Activated CD4-positive, alpha-beta T cell treated with anti-CD3 and anti-CD28 coated beads, Interleukin-2, amount 10 ng/mL, durations not matched to agents 7 days and 5 days (primary cell): Measurements from ENCODE around the gene KCNT1. TPM values are rescaled to one million over a fixed set of nuclear protein-coding genes. Genes with fewer than 3 reads are reported as not detected.

Source experiments
- CTCF ChIA-PET: fragments of 350-600 bp; sonication (Branson Sonifier 250); formaldehyde crosslinking; loops from one replicate; lab custom pipeline; 2021; ENCODE audit warnings: antibody characterized with exemption; lab: Charles Lee
- POLR2A ChIA-PET: fragments of 350-600 bp; sonication (Branson Sonifier 250); formaldehyde crosslinking; loops from one replicate; lab custom pipeline; 2021; ENCODE audit warnings: antibody characterized with exemption; lab: Charles Lee
- DNase-seq: peaks from one replicate; pipeline ENCODE4 v3.0.0-alpha.2; 2020
- H3K27ac Mint-ChIP-seq: one replicate; pipeline ENCODE4 v1.8.0; 2021; ENCODE audit warnings: mild to moderate bottlenecking, moderate library complexity, mixed read lengths
- H3K27me3 Mint-ChIP-seq: one replicate; pipeline ENCODE4 v1.8.0; 2021; ENCODE audit warnings: mixed read lengths
- H3K36me3 Mint-ChIP-seq: one replicate; pipeline ENCODE4 v1.8.0; 2021; ENCODE audit warnings: low read depth, mixed read lengths
- H3K4me1 Mint-ChIP-seq: one replicate; pipeline ENCODE4 v1.8.0; 2021; ENCODE audit warnings: mixed read lengths
- H3K4me3 Mint-ChIP-seq: one replicate; pipeline ENCODE4 v1.8.0; 2021; ENCODE audit warnings: mild to moderate bottlenecking, moderate library complexity, mixed read lengths
- H3K9me3 Mint-ChIP-seq: one replicate; pipeline ENCODE4 v1.8.0; 2021; ENCODE audit warnings: mixed read lengths
- total RNA-seq, 2 experiments: library from RNA; stranded (reverse); gene quantifications; one replicate each; pipeline ENCODE4 v1.2.3, GENCODE V29; 2021

Gene KCNT1
- total RNA-seq, 2 experiments from 2014 or later, result 0.08 TPM; not detected in 1

DNA sequence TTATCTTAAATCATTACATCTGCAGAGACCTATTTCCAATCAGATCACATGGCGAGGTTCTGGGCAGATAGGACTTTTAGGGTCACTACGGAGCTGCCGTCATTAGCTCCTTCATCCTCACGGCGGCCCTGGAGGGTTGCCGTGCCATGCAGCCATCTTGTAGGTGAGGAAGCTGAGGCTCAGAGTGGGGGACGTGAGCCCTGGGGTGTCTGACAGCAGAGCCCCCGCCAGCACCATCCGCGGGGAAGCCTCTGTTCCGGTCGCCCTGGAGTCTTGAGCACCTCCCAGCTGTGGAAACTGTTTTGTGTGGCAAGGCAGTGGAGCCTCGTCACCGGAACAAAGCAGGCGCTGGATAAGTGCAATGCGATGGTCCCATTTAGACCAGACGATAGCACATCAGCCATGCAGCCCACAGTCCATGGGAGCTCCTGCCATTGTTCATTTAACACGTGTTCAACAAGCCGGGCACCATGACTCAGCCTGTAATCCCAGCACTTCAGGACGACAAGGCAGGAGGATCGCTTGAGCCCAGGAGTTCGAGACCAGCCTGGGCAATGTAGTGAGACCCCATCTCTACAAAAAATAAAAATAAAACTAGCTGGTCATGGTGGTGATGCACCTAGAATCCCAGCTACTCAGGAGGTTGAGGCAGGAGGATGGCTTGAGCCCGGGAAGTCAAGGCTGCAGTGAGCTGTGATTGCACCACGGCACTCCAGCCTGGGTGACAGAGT, 61.9 kb downstream of the KCNT1 start:
- Mint-ChIP-seq H3K4me1 (no peaks in the 10 kb centered on the region), H3K27ac (no peak overlapping the region)

DNA sequence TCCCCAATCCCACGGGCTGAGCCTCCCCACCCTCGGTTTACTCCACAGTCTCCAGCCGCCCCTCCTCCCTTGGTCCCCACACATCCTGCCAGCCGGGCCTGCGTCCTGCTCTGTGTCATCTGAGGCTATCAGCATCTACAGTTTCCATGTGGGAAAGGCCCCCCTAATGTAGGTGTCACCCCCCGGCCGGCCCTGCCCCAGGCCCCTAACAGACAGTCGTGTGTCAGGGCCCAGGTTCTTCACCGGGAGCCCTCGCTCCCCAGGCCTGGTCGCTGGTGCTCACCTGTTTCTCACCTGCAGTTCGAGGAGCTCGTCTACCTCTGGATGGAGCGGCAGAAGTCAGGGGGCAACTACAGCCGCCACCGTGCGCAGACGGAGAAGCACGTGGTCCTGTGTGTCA, 62.7 kb downstream of the KCNT1 start:
- Mint-ChIP-seq H3K9me3 (peaks cover 12% of the 10 kb centered on the region), H3K4me3 (no peak overlapping the region), H3K36me3 (no peaks in the 10 kb centered on the region), H3K27me3 (no peaks in the 10 kb centered on the region), H3K27ac (no peak overlapping the region), H3K4me1 (no peaks in the 10 kb centered on the region)
- no peak for DNase-seq
- ChIA-PET POLR2A (no interaction called here), CTCF (no interaction called here)

More for the DNA sequence above, 61.9 kb downstream of the KCNT1 start:
- DNase-seq, result no peak
- ChIA-PET POLR2A (no interaction called here), CTCF (interaction anchor here (0.5 kb wide), 1 partner anchor 135 kb away, joined by 3 read pairs; no protein-coding TSS in a partner anchor)
- H3K27me3 Mint-ChIP-seq, result no peaks in the 10 kb centered on the region
- no peak overlapping the region for H3K4me3 Mint-ChIP-seq
- peaks cover 12% of the 10 kb centered on the region for H3K9me3 Mint-ChIP-seq
- H3K36me3 Mint-ChIP-seq, result no peaks in the 10 kb centered on the region

DNA sequence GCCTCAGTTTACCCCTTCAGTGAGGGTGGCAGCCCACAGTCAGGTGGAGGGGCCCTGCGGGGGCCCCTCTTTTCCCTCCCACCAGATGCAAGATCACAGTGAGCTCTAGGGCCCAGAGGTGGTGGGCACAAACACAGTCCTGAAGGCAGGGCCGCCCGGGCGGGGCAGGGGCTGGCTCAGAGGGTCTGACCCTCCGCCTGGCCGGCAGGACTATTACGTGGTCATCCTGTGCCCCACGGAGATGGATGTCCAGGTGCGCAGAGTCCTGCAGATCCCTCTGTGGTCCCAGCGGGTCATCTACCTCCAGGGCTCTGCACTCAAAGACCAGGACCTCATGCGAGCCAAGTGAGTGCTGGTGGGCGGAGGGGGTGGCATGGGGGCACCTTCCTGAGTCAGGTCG, 63.4 kb downstream of the KCNT1 start:
- Mint-ChIP-seq H3K36me3 (no peaks in the 10 kb centered on the region), H3K4me3 (no peak overlapping the region), H3K27ac (no peak overlapping the region), H3K4me1 (no peaks in the 10 kb centered on the region), H3K27me3 (no peaks in the 10 kb centered on the region), H3K9me3 (peaks cover 12% of the 10 kb centered on the region)
- ChIA-PET POLR2A (no interaction called here), CTCF (no interaction called here)
- DNase-seq, result no peak

DNA sequence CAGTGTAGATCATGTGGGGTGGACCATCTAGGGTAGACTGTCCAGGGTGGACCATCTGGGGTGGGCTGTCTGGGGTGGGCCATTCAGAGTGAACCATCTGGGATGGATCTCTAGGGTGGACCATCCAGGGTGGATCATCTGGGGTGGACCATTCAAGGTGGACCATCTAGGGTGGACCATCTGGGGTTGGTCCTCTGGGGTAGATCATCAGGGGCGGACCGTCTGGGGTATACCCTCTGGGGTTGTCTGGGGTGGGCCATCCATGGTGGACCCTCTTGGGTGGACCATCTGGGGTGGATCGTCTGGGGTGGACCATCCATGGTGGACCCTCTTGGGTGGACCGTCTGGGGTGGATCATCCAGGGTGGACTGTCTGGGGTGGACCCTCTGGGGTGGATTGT, 64.3 kb downstream of the KCNT1 start:
- H3K36me3 Mint-ChIP-seq, result no peaks in the 10 kb centered on the region
- no peak overlapping the region for H3K27ac Mint-ChIP-seq
- H3K9me3 Mint-ChIP-seq, result peaks cover 12% of the 10 kb centered on the region
- no peak overlapping the region for H3K4me3 Mint-ChIP-seq
- H3K27me3 Mint-ChIP-seq, result no peaks in the 10 kb centered on the region
- ChIA-PET POLR2A (no interaction called here), CTCF (no interaction called here)
- no peaks in the 10 kb centered on the region for H3K4me1 Mint-ChIP-seq
- DNase-seq, result no peak

DNA sequence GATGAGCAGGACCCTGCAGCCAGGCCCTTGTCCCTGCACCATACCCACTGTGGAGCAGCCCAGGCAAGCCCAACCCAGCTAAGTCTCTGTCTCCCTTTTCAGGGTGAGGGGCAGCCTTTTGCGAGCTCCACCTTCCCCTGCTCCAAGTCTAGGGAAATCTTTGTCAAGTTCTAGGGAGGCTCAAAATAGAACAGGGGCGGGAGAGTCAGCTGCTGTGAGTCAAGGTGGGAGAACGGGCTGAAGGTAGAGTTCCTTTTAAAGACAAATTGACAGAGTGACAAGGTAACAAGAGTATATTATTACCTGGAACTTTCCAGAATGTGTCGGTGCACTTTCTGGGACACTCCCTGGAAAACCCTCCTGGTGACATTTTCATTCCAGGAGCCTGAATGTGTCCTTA, 64.7 kb downstream of the KCNT1 start:
- H3K9me3 Mint-ChIP-seq, result peaks cover 12% of the 10 kb centered on the region
- POLR2A ChIA-PET, result no interaction called here
- no peaks in the 10 kb centered on the region for H3K27me3 Mint-ChIP-seq
- no peak for DNase-seq
- CTCF ChIA-PET, result no interaction called here
- no peaks in the 10 kb centered on the region for H3K4me1 Mint-ChIP-seq
- no peak overlapping the region for H3K4me3 Mint-ChIP-seq
- H3K36me3 Mint-ChIP-seq, result no peaks in the 10 kb centered on the region
- no peak overlapping the region for H3K27ac Mint-ChIP-seq

DNA sequence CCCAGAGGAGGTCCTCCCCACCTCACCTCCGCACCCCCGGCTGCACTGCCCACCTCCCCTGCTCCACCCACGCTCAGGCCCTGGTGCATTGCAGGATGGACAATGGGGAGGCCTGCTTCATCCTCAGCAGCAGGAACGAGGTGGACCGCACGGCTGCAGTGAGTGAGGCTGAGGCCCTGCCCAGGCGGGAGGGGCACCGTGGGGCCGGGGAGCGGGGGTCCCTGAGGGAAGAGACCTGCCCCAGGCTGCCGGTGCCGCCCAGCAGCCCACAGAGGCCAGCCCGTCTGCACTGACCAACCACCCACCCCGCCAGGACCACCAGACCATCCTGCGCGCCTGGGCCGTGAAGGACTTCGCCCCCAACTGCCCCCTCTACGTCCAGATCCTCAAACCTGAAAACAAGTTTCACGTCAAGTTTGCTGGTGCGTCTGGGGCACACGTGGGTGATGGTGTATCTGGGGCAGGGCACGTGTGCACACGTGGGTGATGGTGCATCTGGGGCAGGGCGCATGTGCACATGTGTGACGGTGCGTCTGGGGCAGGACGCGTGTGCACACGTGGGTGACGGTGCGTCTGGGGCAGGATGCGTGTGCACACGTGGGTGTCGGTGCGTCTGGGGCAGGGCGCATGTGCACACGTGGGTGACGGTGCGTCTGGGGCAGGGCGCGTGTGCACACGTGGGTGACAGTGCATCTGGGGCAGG, 66.7 kb downstream of the KCNT1 start:
- peaks cover 12% of the 10 kb centered on the region for H3K9me3 Mint-ChIP-seq
- DNase-seq, result no peak
- H3K4me3 Mint-ChIP-seq, result no peak overlapping the region
- ChIA-PET POLR2A (no interaction called here), CTCF (no interaction called here)
- no peaks in the 10 kb centered on the region for H3K4me1 Mint-ChIP-seq
- no peaks in the 10 kb centered on the region for H3K27me3 Mint-ChIP-seq
- H3K36me3 Mint-ChIP-seq, result no peaks in the 10 kb centered on the region
- no peak overlapping the region for H3K27ac Mint-ChIP-seq

DNA sequence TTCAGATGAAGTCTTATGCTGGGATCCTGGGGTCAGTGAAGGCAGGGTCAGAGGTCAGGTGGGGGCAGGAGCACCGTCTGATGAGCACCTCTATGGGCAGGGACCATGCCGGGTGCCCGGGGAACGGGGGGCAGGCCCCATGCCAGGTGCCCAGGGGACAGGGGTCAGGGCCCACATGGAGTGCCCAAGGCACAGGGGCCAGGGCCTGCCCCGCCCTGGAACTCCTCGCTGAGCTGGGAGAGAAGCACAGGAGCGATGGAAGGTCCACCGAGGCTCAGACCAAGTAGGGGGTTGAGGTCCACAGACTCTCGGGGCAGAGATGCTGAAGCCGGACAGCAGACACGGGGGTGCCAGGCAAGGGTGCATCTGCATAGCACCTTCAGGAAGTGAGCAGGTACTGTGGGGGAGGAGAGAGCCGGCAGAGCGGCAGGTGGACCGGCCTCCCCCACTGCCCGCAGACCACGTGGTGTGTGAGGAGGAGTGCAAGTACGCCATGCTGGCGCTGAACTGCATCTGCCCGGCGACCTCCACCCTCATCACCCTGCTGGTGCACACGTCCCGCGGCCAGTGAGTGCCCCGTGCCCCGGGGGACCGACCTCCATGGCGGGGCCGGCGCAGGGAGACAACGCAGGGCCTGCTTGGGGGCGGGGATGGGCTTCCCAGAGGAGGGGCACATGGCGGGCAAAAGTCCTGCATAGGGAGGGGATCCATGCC, 67.7 kb downstream of the KCNT1 start:
- H3K4me1 Mint-ChIP-seq, result no peaks in the 10 kb centered on the region
- CTCF ChIA-PET, result no interaction called here

DNA sequence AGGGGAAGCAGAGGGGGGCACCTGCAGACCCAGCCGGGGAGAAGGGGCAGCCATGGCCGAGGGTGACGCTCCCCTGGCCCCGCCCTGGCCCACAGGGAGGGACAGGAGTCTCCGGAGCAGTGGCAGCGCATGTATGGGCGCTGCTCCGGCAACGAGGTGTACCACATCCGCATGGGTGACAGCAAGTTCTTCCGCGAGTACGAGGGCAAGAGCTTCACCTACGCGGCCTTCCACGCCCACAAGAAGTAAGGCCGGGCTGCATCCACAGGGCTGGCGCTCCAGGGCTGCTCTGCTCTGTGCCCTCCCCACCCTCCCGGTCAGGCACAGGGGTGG, 68.2 kb downstream of the KCNT1 start:
- Mint-ChIP-seq H3K9me3 (peaks cover 9% of the 10 kb centered on the region), H3K36me3 (no peaks in the 10 kb centered on the region), H3K27ac (no peak overlapping the region), H3K4me3 (no peak overlapping the region), H3K27me3 (no peaks in the 10 kb centered on the region), H3K4me1 (no peaks in the 10 kb centered on the region)
- ChIA-PET CTCF (no interaction called here), POLR2A (no interaction called here)
- no peak for DNase-seq

More for the DNA sequence above, 67.7 kb downstream of the KCNT1 start:
- no peak overlapping the region for H3K4me3 Mint-ChIP-seq
- no peaks in the 10 kb centered on the region for H3K27me3 Mint-ChIP-seq
- H3K36me3 Mint-ChIP-seq, result no peaks in the 10 kb centered on the region
- H3K9me3 Mint-ChIP-seq, result peaks cover 12% of the 10 kb centered on the region
- POLR2A ChIA-PET, result no interaction called here
- no peak for DNase-seq
- no peak overlapping the region for H3K27ac Mint-ChIP-seq

DNA sequence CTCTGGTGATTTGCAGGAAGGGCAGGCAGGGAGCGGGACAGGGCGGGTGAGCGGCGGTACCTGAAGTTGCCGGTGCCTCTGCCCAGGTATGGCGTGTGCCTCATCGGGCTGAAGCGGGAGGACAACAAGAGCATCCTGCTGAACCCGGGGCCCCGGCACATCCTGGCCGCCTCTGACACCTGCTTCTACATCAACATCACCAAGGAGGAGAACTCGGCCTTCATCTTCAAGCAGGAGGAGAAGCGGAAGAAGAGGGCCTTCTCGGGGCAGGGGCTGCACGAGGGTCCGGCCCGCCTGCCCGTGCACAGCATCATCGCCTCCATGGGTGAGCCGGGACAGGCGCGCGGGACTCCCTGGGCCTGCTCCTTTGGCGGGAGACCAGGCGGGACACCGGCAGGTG, 68.8 kb downstream of the KCNT1 start:
- no peak overlapping the region for H3K4me3 Mint-ChIP-seq
- CTCF ChIA-PET, result no interaction called here
- no peak overlapping the region for H3K27ac Mint-ChIP-seq
- H3K9me3 Mint-ChIP-seq, result peaks cover 9% of the 10 kb centered on the region
- no peak for DNase-seq
- H3K4me1 Mint-ChIP-seq, result no peaks in the 10 kb centered on the region
- POLR2A ChIA-PET, result no interaction called here
- no peaks in the 10 kb centered on the region for H3K27me3 Mint-ChIP-seq
- no peaks in the 10 kb centered on the region for H3K36me3 Mint-ChIP-seq

DNA sequence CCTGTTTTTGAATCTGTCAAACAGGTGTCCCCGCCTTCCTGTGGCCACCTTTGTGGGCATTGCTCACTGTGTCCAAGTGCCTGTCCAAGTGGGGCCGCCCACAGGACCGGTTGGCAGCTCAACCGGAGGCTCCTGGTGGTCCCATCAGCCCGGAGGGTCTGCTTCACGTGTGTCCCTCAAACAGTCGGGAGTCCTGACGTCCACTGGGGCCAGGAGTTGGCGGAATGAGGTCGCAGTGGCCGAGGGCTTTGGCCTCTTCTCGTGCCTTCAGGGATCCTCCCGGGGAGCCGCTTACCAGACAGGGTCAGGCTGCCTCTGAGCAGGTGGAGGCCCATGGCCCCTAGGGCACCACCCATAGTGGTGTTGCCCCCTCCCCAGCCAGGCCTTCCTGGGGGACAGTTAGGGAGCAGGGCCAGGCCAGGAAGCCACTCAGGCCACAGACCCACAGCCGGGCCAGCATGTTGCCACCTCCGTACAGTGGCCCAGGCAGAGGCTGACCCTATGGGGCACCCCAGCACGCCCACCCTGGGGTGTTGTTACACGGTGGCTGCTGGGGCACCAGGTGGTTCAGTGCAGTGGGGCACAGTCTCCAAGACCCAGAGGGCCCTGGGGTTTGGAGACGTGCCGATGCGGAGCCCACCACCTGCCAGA, 69.5 kb downstream of the KCNT1 start:
- POLR2A ChIA-PET, result no interaction called here

DNA sequence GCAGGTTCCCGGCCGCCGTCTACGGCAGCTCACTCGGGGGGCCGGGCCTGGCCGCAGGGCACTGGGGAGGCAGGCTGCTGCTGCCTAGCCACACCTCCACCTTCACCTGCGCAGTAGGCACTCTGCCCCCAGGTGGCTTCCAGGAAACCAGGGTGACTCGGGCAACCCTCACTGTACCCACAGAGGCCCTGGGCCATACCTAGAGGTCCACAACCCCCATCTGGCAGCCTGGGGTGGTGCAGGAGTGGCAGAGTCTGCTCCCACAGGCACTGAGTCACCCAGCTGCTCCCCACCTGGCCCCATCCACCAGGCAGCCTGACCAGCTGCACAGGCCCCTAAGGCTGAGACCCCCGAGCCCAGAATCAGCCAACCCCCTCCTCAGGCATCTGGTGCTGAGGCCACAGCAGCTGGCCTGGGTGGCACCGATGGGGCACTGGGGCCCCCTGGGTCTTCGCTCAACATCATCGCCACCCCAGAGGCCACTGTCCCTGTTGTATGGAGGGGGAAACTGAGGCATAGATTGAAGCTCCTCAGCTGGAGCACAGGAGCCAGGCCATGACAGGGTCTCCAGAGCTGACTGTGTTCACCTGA, 70.2 kb downstream of the KCNT1 start:
- no peak for DNase-seq
- CTCF ChIA-PET, result no interaction called here

More for the DNA sequence above, 69.5 kb downstream of the KCNT1 start:
- Mint-ChIP-seq H3K27me3 (no peaks in the 10 kb centered on the region), H3K4me3 (no peak overlapping the region), H3K9me3 (peaks cover 3% of the 10 kb centered on the region), H3K36me3 (no peaks in the 10 kb centered on the region), H3K27ac (no peak overlapping the region), H3K4me1 (no peaks in the 10 kb centered on the region)
- CTCF ChIA-PET, result no interaction called here
- DNase-seq, result no peak

DNA sequence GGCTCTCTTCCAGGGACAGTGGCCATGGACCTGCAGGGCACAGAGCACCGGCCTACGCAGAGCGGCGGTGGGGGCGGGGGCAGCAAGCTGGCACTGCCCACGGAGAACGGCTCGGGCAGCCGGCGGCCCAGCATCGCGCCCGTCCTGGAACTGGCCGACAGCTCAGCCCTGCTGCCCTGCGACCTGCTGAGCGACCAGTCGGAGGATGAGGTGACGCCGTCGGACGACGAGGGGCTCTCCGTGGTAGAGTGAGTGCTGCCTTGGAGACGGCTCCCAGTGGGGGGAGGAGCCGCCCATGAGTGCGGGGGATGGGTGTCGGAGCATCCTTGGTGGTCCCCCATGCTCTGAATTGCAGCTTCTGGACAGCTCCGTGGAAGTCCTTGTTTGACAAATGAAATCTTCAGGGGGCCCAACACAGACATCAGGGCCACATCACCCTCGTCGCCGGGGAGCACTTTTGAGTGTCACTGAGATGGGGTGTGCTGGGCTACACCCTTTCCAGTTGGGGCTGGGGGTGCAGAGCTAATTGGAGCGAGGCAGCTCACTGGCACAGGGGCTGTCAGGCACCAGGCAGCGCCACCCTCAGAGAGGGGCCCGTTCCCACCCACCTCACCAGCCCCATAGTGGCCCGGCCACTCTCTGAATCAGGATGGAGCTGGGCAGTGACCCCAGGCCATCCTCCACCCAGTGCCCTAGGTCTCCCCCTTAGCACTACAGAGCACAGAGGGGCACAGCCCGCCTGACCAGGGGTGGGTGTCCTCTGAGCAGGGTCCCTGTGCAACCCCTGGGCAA, 70.9 kb downstream of the KCNT1 start:
- Mint-ChIP-seq H3K9me3 (no peaks in the 10 kb centered on the region), H3K36me3 (no peaks in the 10 kb centered on the region), H3K4me1 (no peaks in the 10 kb centered on the region), H3K27me3 (no peaks in the 10 kb centered on the region), H3K4me3 (no peak overlapping the region), H3K27ac (no peak overlapping the region)
- CTCF ChIA-PET, result no interaction called here
- DNase-seq, result no peak
- POLR2A ChIA-PET, result no interaction called here

More for the DNA sequence above, 70.2 kb downstream of the KCNT1 start:
- no peaks in the 10 kb centered on the region for H3K4me1 Mint-ChIP-seq
- H3K36me3 Mint-ChIP-seq, result no peaks in the 10 kb centered on the region
- POLR2A ChIA-PET, result no interaction called here
- H3K27ac Mint-ChIP-seq, result no peak overlapping the region
- H3K9me3 Mint-ChIP-seq, result no peaks in the 10 kb centered on the region
- H3K4me3 Mint-ChIP-seq, result no peak overlapping the region
- H3K27me3 Mint-ChIP-seq, result no peaks in the 10 kb centered on the region
